T-helper 9 cell (primary cell): ENCODE data around the gene SYTL3.

ENCODE experiments used
- DNase-seq: peaks from one replicate; pipeline ENCODE4 v3.0.0-alpha.2; 2020

SYTL3 gene

GRCh38 chr6:158799051-158799792 lies 149.4 kb downstream of the SYTL3 start:
- no peak for DNase-seq

GRCh38 chr6:158801655-158802294 lies 151.9 kb downstream of the SYTL3 start:
- DNase-seq: no peak

DNA sequence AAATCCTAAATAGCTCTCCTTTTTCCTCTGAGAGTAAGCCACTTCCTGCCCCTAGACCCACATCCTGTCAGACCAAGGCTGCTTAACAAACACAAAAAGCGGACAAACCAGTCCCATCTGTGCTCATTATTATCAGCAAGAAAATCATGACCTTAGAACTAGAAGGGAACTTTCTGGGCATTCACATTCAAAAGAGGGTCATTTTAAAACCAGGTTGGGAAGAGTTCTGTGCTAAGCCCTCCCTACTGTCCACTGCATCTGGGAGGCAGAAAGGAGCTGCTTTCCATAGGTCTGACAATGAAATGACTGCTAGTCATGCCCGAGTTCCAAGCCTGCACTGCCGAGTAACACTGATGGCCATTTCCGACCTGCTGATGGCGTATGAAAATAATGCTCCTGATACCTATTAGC lies 153.9 kb downstream of the SYTL3 start:
- DNase-seq: peak; percentile 29

DNA sequence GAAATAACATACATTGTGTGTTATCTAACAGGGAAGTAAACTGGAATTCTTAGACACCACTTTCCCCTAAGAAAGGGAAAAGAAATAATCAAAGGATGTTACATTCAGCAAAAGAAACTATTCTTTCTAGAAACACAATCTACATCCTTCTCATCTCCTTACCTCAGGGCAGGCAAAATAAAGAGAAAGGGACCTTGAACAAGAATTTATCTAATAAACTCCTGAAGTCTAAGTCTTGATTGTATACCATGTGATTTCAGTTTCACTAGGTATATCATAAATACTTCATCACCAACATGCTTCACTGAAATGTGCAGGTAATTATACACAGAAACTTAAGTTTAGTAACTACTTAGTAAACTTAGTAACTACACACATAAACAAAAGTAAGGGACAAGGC lies 154.4 kb downstream of the SYTL3 start:
- DNase-seq: no peak

DNA sequence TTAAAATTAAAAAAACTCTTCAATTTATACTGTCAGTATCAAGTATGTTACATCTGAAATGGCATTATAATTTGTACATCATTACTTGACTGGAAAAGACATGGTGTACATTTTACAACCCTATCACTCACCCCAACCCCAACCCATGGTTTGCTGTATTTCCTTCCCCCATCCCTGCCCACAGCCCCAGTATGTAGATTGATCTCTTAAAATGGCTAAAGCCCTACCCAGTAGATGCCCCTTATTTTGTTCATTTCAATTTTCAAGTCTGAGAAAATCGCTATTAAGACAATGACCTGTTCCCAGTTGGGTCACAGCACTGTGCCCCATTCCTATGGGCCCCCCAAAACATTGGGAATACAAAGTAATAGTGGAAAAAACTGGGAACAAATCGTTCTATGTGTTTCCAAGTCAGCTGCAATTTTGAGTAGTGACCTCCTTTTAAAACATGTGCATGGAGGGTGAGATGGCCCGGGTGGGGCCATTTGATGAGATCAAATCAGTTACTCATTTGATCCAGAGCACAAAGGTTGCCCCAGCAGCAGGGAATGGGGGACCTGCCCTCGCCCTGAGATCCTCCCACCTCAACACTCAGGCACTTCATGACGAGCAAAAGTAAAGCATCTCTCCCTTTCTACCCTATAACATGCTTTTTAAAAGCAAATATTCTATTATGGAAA lies 156.0 kb downstream of the SYTL3 start:
- DNase-seq: no peak

GRCh38 chr6:158807515-158808441 lies 157.9 kb downstream of the SYTL3 start:
- DNase-seq: no peak

DNA sequence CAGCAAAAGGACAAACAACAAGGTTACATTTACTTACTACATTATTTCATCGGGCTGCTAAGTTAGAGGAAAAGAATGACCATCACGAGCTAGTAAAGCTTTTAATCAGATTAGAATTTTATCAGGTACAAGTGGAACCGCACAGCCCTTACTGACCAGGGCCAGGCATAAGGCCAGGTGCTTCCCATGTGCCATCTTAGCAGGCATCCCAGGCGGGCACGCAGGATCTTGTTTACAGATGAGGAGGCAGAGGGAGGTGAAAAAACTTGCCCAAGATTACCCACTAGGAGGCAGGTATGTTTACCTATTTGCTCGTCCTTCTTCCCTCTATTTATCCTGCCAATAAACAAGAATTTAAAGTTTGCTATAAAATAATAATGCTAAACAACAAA lies 158.6 kb downstream of the SYTL3 start:
- no peak for DNase-seq

GRCh38 chr6:158808941-158809678 lies 159.3 kb downstream of the SYTL3 start:
- DNase-seq: no peak

- DNase-seq: no peak
Measured at GRCh38 chr6:158810155-158811095, 160.6 kb downstream of the SYTL3 start.

- no peak for DNase-seq
Measured at GRCh38 chr6:158812611-158813010, 162.8 kb downstream of the SYTL3 start.

DNA sequence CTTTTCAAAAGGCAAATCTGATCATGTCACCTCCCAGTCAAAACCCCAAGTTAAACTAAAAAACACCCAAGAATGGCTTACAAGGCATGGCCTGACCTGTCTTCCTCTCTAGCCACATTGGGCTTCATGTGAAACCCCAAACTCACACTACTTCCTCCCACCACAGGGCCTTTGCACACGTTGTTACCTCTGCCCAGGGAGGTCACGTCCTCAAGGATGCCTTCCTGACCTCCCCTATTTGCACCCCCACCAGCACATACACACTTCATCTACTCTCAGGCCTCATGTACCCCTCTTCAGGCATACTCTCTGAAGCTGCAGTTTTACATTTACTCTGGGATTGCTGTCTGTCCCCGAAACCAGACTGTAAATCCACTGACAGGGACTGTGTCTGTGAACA lies 163.2 kb downstream of the SYTL3 start:
- DNase-seq: no peak
